Nephron (organoid): Measurements from ENCODE around the gene ADGRL1.

Experiments used
- H3K27ac Mint-ChIP-seq, 3 experiments: 2 replicates each; pipeline ENCODE4 v1.8.0; 2020; ENCODE audit warnings: mixed read lengths in 3 of 3, mild to moderate bottlenecking in 2 of 3, moderate library complexity in 1 of 3
- H3K27me3 Mint-ChIP-seq: 2 replicates; pipeline ENCODE4 v1.8.0; 2021; ENCODE audit warnings: low read depth, mild to moderate bottlenecking, moderate library complexity, mixed read lengths
- H3K36me3 Mint-ChIP-seq: 2 replicates; pipeline ENCODE4 v1.8.0; 2020; ENCODE audit warnings: low read depth, mixed read lengths
- H3K4me1 Mint-ChIP-seq: 2 replicates; pipeline ENCODE4 v1.8.0; 2020; ENCODE audit warnings: mixed read lengths
- H3K4me3 Mint-ChIP-seq, 3 experiments: 2 replicates each; pipeline ENCODE4 v1.8.0; 2020; ENCODE audit warnings: mild to moderate bottlenecking in 3 of 3, mixed read lengths in 3 of 3, moderate library complexity in 2 of 3
- H3K9me3 Mint-ChIP-seq: 2 replicates; pipeline ENCODE4 v1.8.0; 2020; ENCODE audit warnings: mixed read lengths
- TF ChIP-seq, protein P1 (sequence below), 3 experiments: fragments of 200-600 bp; sonication (generic); IDR thresholded peaks; one replicate each; pipeline ENCODE4 v1.5.0; 2021; ENCODE audit warnings: antibody characterized with exemption in 3 of 3; ENCODE audit not compliant: unreplicated experiment in 3 of 3

ADGRL1 gene

DNA sequence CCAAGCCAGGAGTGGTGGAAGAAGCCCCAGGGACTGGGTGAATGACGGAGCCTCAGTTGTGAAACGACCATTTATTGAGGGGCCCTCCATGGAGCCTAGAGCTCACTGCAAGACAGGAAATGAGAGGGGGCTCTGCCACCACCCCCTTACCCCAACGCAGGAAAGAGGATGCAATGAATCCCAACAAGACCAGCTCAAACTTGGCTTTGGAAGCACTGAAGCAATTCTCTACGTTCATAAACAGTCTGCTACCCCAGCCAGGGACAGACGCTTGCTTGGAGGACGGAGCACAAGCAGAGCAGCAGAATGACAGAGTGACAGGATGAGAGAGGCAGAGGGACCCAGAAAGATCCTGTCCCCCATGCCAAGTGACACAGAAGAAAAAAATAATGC is 89.4 kb downstream of the ADGRL1 start:
- no peaks in the 10 kb centered on the region for H3K27me3 Mint-ChIP-seq
- no peaks in the 10 kb centered on the region for H3K36me3 Mint-ChIP-seq
- H3K4me3 Mint-ChIP-seq: peak overlapping the region; percentile 96 to 99 (median 97)
- no peaks in the 10 kb centered on the region for H3K9me3 Mint-ChIP-seq
- H3K27ac Mint-ChIP-seq: peak overlapping the region; percentile 79 to 88 (median 85)
- TF ChIP-seq, protein P1, sequence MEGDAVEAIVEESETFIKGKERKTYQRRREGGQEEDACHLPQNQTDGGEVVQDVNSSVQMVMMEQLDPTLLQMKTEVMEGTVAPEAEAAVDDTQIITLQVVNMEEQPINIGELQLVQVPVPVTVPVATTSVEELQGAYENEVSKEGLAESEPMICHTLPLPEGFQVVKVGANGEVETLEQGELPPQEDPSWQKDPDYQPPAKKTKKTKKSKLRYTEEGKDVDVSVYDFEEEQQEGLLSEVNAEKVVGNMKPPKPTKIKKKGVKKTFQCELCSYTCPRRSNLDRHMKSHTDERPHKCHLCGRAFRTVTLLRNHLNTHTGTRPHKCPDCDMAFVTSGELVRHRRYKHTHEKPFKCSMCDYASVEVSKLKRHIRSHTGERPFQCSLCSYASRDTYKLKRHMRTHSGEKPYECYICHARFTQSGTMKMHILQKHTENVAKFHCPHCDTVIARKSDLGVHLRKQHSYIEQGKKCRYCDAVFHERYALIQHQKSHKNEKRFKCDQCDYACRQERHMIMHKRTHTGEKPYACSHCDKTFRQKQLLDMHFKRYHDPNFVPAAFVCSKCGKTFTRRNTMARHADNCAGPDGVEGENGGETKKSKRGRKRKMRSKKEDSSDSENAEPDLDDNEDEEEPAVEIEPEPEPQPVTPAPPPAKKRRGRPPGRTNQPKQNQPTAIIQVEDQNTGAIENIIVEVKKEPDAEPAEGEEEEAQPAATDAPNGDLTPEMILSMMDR (IDR thresholded peaks at IDR 0.05; ENCODE audit: unreplicated experiment in 3 of 3): no peak
- peaks cover 54% of the 10 kb centered on the region for H3K4me1 Mint-ChIP-seq

DNA sequence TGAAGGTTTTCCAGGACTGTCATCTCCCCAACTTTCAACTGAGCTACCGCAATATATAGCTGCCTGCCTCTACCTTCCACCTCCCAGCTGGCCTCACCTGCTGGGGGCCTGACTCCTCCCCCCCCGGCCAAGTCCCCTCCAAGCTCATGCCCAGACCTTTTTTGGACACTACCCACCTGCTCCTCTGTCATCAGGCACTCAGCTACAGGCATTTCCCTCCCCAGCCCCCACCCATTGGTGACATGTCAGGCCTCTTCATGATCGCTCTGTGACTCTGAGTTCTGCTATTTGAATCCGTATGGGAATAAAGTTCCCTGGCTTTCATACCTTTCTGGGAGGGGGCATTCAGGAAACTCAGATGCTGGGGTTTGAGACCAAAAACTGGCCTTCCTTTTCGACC is 90.2 kb downstream of the ADGRL1 start:
- H3K9me3 Mint-ChIP-seq: no peaks in the 10 kb centered on the region
- H3K27ac Mint-ChIP-seq: peak overlapping the region; percentile 79 to 88 (median 85)
- peaks cover 57% of the 10 kb centered on the region for H3K4me1 Mint-ChIP-seq
- peak overlapping the region; percentile 96 to 99 (median 97) for H3K4me3 Mint-ChIP-seq
- TF ChIP-seq, protein P1 (IDR thresholded peaks at IDR 0.05; ENCODE audit: unreplicated experiment in 3 of 3): no peak
- no peaks in the 10 kb centered on the region for H3K36me3 Mint-ChIP-seq
- no peaks in the 10 kb centered on the region for H3K27me3 Mint-ChIP-seq

DNA sequence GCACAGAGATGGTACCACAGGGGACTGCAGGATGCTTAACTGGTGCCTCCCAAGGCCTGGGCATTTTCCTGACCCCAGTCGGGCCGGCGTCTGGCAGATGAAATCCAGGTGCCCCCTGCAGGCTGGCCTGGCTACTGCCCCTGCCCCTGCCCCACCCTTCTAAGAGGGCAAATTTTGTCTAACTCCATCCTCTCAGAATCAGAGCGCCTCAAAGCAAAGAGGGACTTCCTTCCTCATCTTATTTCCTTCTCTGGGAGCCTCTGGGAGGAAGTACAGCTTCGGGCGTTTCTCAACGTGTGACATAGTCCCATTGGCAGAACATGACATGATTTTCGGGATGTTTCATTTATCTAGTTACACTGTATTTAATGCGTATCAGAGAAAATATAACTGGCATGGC is 91.1 kb downstream of the ADGRL1 start:
- Mint-ChIP-seq H3K27me3 (no peaks in the 10 kb centered on the region), H3K4me3 (peak overlapping the region; percentile 19 to 99 (median 55)), H3K4me1 (peaks cover 57% of the 10 kb centered on the region), H3K27ac (peak overlapping the region in 1 of 3 experiments; percentile 78), H3K36me3 (no peaks in the 10 kb centered on the region), H3K9me3 (no peaks in the 10 kb centered on the region)
- TF ChIP-seq, protein P1 (IDR thresholded peaks at IDR 0.05; ENCODE audit: unreplicated experiment in 3 of 3): peak in 1 of 3 experiments; percentile 33

DNA sequence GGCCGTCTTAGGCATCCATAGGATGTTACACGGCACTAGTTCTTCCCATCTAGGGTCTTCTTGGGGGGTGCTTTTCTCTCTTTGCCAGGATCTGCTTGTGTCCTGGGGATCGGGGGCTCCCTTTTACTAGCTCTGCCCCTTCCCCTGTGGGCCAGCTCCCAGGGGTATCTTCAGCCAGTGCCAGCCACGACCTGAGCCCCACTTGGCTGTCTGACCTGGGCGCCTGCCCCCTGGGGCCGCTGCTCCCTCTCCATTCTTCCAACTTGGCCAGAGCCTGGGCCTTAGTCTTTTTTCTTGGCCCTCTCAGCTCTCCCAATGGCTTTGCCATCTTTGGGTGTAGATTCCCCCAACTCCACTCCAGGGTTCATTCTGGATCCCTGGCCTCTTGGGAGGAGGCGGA is 91.5 kb downstream of the ADGRL1 start:
- H3K27ac Mint-ChIP-seq: peak overlapping the region in 1 of 3 experiments; percentile 96
- TF ChIP-seq, protein P1 (IDR thresholded peaks at IDR 0.05; ENCODE audit: unreplicated experiment in 3 of 3): no peak
- H3K4me1 Mint-ChIP-seq: peaks cover 56% of the 10 kb centered on the region
- no peaks in the 10 kb centered on the region for H3K27me3 Mint-ChIP-seq
- H3K9me3 Mint-ChIP-seq: no peaks in the 10 kb centered on the region
- peak overlapping the region; percentile 19 to 76 (median 55) for H3K4me3 Mint-ChIP-seq
- H3K36me3 Mint-ChIP-seq: no peaks in the 10 kb centered on the region

GRCh38 chr19:14113762-14114414 is 92.1 kb downstream of the ADGRL1 start:
- H3K27me3 Mint-ChIP-seq: no peaks in the 10 kb centered on the region
- H3K4me1 Mint-ChIP-seq: peaks cover 51% of the 10 kb centered on the region

More at GRCh38 chr19:14113762-14114414, 92.1 kb downstream of the ADGRL1 start:
- no peaks in the 10 kb centered on the region for H3K9me3 Mint-ChIP-seq
- H3K27ac Mint-ChIP-seq: peak overlapping the region; percentile 92 to 96 (median 94)
- H3K36me3 Mint-ChIP-seq: no peaks in the 10 kb centered on the region
- TF ChIP-seq, protein P1 (IDR thresholded peaks at IDR 0.05; ENCODE audit: unreplicated experiment in 3 of 3): no peak
- H3K4me3 Mint-ChIP-seq: peak overlapping the region; percentile 37 to 76 (median 38)
